GM12878 (cell line): Measurements from ENCODE around the gene GAPDHS. TPM values are rescaled to one million over a fixed set of nuclear protein-coding genes. Genes with fewer than 3 reads are reported as not detected.

Experiments
- ATAC-seq: fragments of 200-7000 bp; cut with Tn5 transposase; 3 replicates; pipeline ENCODE4 v1.9.1; 2020; ENCODE audit warnings: mild to moderate bottlenecking, moderate library complexity
- BruUV-seq: library from RNA; stranded (reverse); fragments of 400-500 nt; replicated peaks from 2 replicates; lab custom pipeline; 2021; lab: Mats Ljungman, UMichigan
- CTCF ChIA-PET: fragments of 300-600 bp; sonication (Branson Sonifier 250); formaldehyde crosslinking; extraction: SDS; loops from one replicate; lab custom pipeline; 2021; ENCODE audit warnings: inconsistent platforms; lab: Yijun Ruan, JAX
- POLR2A ChIA-PET: fragments of 350-600 bp; formaldehyde crosslinking; extraction: SDS; loops from one replicate; lab custom pipeline; 2021; ENCODE audit warnings: inconsistent platforms; lab: Charles Lee
- RAD21 ChIA-PET: fragments of 300-600 bp; sonication (Branson Sonifier 250); formaldehyde crosslinking; loops from one replicate; lab custom pipeline; 2023; ENCODE audit warnings: antibody characterized with exemption; ENCODE audit not compliant: unreplicated experiment; lab: Charles Lee
- SMC1A ChIA-PET: fragments of 300-600 bp; sonication (Branson Sonifier 250); formaldehyde crosslinking; loops from one replicate; lab custom pipeline; 2023; ENCODE audit not compliant: unreplicated experiment, uncharacterized antibody; lab: Charles Lee
- DNase-seq: peaks from one replicate; pipeline ENCODE4 v3.0.0-alpha.2; 2011; ENCODE audit warnings: low read depth, low spot score
- FAIRE-seq: peaks from 3 replicates; lab custom pipeline; 2011; peaks lifted over from hg19 to GRCh38; lab: Jason Lieb, UNC
- H2AFZ ChIP-seq: 2 replicates; pipeline ENCODE4 v1.6.0; 2011; ENCODE audit warnings: low read depth, low read length, control low read depth; ENCODE audit not compliant: control insufficient read depth
- H3K27ac ChIP-seq: 2 replicates; pipeline ENCODE4 v1.5.1; 2011; ENCODE audit warnings: control low read depth; ENCODE audit not compliant: control insufficient read depth, insufficient read depth
- H3K27me3 ChIP-seq, 2 experiments: replicated peaks in 1 of 2; 2 replicates each; pipeline versions ENCODE4 v1.6.0 to v1.6.1; 2011; ENCODE audit warnings: low read length in 1 of 2; ENCODE audit not compliant: control insufficient read depth in 2 of 2, insufficient read depth in 2 of 2
- H3K36me3 ChIP-seq, 2 experiments: 2 replicates each; pipeline ENCODE4 v1.5.1; 2011; ENCODE audit warnings: low read length in 1 of 2; ENCODE audit not compliant: control insufficient read depth in 2 of 2, insufficient read depth in 2 of 2
- H3K4me1 ChIP-seq: 2 replicates; pipeline ENCODE4 v1.6.1; 2011; ENCODE audit warnings: mild to moderate bottlenecking, low read length, moderate library complexity, mixed read lengths; ENCODE audit not compliant: control insufficient read depth, insufficient read depth
- H3K4me2 ChIP-seq: 2 replicates; pipeline ENCODE4 v1.6.0; 2011; ENCODE audit warnings: control low read depth; ENCODE audit not compliant: control insufficient read depth, insufficient read depth
- H3K4me3 ChIP-seq: fragments of 200-600 bp; sonication (generic); 2 replicates; pipeline ENCODE4 v1.5.1; 2016
- H3K79me2 ChIP-seq: 2 replicates; pipeline ENCODE4 v1.6.0; 2011; ENCODE audit warnings: low read length; ENCODE audit not compliant: control insufficient read depth, insufficient read depth
- H3K9ac ChIP-seq: 2 replicates; pipeline ENCODE4 v1.8.0; 2011; ENCODE audit warnings: low read length, control low read depth, mixed read lengths; ENCODE audit not compliant: control insufficient read depth, insufficient read depth
- H3K9me3 ChIP-seq: replicated peaks from 3 replicates; pipeline ENCODE4 v1.5.1; 2011; ENCODE audit warnings: mild to moderate bottlenecking, low read length; ENCODE audit not compliant: control insufficient read depth, insufficient read depth
- H4K20me1 ChIP-seq: 2 replicates; pipeline ENCODE4 v1.6.0; 2011; ENCODE audit not compliant: control insufficient read depth, insufficient read depth
- BCL3 ChIP-seq: IDR thresholded peaks from 2 replicates; pipeline ENCODE4 v1.6.1; 2011; ENCODE audit warnings: borderline replicate concordance, low read depth, mild to moderate bottlenecking, moderate library complexity, low read length; ENCODE audit not compliant: insufficient read depth, poor library complexity, severe bottlenecking
- CBX3 ChIP-seq: fragments of 200-600 bp; sonication (generic); IDR thresholded peaks from 2 replicates; pipeline ENCODE4 v1.6.1; 2016; ENCODE audit warnings: low read depth, borderline replicate concordance
- CHD2 ChIP-seq: IDR thresholded peaks from 2 replicates; pipeline ENCODE4 v1.6.1; 2011; ENCODE audit warnings: low read depth, low read length, improper control_type of control experiment, borderline replicate concordance
- FOXK2 ChIP-seq: fragments of 450-650 bp; IDR thresholded peaks from 2 replicates; pipeline ENCODE4 v1.6.1; 2017; ENCODE audit warnings: mild to moderate bottlenecking, moderate library complexity
- HDGF ChIP-seq: fragments of 450-650 bp; IDR thresholded peaks from 2 replicates; pipeline ENCODE4 v1.6.1; 2016; ENCODE audit warnings: antibody characterized with exemption
- IRF3 ChIP-seq: fragments of 450-650 bp; IDR thresholded peaks from 2 replicates; pipeline ENCODE4 v1.6.1; 2014; ENCODE audit warnings: mild to moderate bottlenecking
- NFYB ChIP-seq: IDR thresholded peaks from 2 replicates; pipeline ENCODE4 v1.6.1; 2011; ENCODE audit warnings: low read depth, mild to moderate bottlenecking, low read length, improper control_type of control experiment, moderate library complexity; ENCODE audit not compliant: insufficient read depth
- NR2C2 ChIP-seq: IDR thresholded peaks from 2 replicates; pipeline ENCODE4 v1.6.1; 2011; ENCODE audit warnings: borderline replicate concordance, low read depth; ENCODE audit not compliant: control insufficient read depth, insufficient read length
- NR2F1 ChIP-seq: fragments of 450-650 bp; conservative IDR thresholded peaks from 2 replicates; pipeline ENCODE4 v1.6.1; 2017; ENCODE audit warnings: mild to moderate bottlenecking
- PAX5 ChIP-seq: IDR thresholded peaks from 2 replicates; pipeline ENCODE4 v1.6.1; 2011; ENCODE audit warnings: low read depth, low read length, borderline replicate concordance
- SUZ12 ChIP-seq: fragments of 200-600 bp; sonication (generic); IDR thresholded peaks from one replicate; pipeline ENCODE4 v1.6.1; 2018; ENCODE audit warnings: antibody characterized with exemption, mild to moderate bottlenecking; ENCODE audit not compliant: unreplicated experiment
- WGBS: methylation state at CpG from one replicate; pipeline ENCODE4 v1.1.6; 2016; ENCODE audit warnings: low lambda C conversion rate; ENCODE audit not compliant: insufficient replicate concordance, insufficient coverage; ENCODE audit errors: missing lambda C conversion rate; 5-methylcytosine and 5-hydroxymethylcytosine counted together
- in situ Hi-C: fragments of 300-500 bp; cut with MboI; formaldehyde crosslinking; loops from 9 replicates; pipeline ENCODE4 v1.14.3; 2018; ENCODE audit warnings: mixed read lengths
- intact Hi-C: fragments of 100-400 bp; cut with micrococcal nuclease; formaldehyde crosslinking; loops from one replicate; pipeline ENCODE4 v1.14.2; 2022; ENCODE audit not compliant: unreplicated experiment
- polyA plus RNA-seq, 11 experiments: library from polyadenylated mRNA; depleted of rRNA in 4 of 11; unstranded in 6 of 11; stranded (reverse) in 5 of 11; fragments of >200 nt; fragmentation: Nextera tagmentation in 4 of 11; fragmentation: Illumina TruSeq in 1 of 11; extraction: Ambion mirVana in 4 of 11; extraction: Trizol in 1 of 11; gene quantifications; 1 replicate in 1 of 11; 2 replicates in 10 of 11; pipeline versions ENCODE4 v1.2.1 to v1.2.3, GENCODE V29; 2011 to 2016; ENCODE audit warnings: inconsistent platforms in 2 of 11, missing spikeins in 2 of 11, low read depth in 1 of 11
- total RNA-seq, 4 experiments: library from RNA; depleted of rRNA in 3 of 4; stranded (reverse); fragments of >200 nt in 3 of 4; fragmentation: Illumina TruSeq in 1 of 4; extraction: Trizol in 1 of 4; gene quantifications; 2 replicates each; pipeline versions ENCODE4 v1.2.1 to v1.2.3, GENCODE V29; 2013 to 2021

Gene GAPDHS
- total and polyA plus RNA-seq, 10 of the 15 experiments (the other 5 are each of a cell fraction or from before 2014, with no cell fraction given) = 0.08 TPM; not detected in 9

GRCh38 chr19:35500611-35501010 is 32.6 kb upstream of the GAPDHS start:
- ChIA-PET RAD21 (no interaction called here), POLR2A (no interaction called here), SMC1A (no interaction called here), CTCF (interaction anchor here (0.8 to 1.5 kb wide), 2 partner anchors 9 to 14 kb away, joined by 3 read pairs; no protein-coding TSS in a partner anchor)
- Histone ChIP-seq H3K27me3 (no peaks in the 10 kb centered on the region), H2AFZ (no peak overlapping the region), H3K9ac (no peak overlapping the region), H3K4me2 (no peak overlapping the region), H3K4me1 (peaks cover 6% of the 10 kb centered on the region; the same call in 1 of the 2 replicates), H3K9me3 (no peaks in the 10 kb centered on the region), H3K27ac (no peak overlapping the region), H3K36me3 (no peaks in the 10 kb centered on the region), H4K20me1 (no peaks in the 10 kb centered on the region), H3K4me3 (no peak overlapping the region), H3K79me2 (no peaks in the 10 kb centered on the region)
- DNase-seq (no peak), FAIRE-seq (no peak), ATAC-seq (no peak)
- TF ChIP-seq CBX3 = no peak
- TF ChIP-seq PAX5 = no peak
- TF ChIP-seq CHD2 = no peak
- 69% methylated on average over 10 of the region's 10 CpGs for WGBS
- intact Hi-C loops = no loop called here
- BruUV-seq = no TSS peak
- in situ Hi-C loops = no loop called here

- DNase-seq (no peak), ATAC-seq (no peak; the same call in 2 of the 3 replicates), FAIRE-seq (no peak)
- Histone ChIP-seq H2AFZ (no peak overlapping the region), H3K4me1 (peaks cover 5% of the 10 kb centered on the region; the same call in 1 of the 2 replicates), H3K9me3 (no peaks in the 10 kb centered on the region), H3K9ac (no peak overlapping the region), H3K4me3 (no peak overlapping the region), H3K79me2 (no peaks in the 10 kb centered on the region), H3K36me3 (no peaks in the 10 kb centered on the region), H4K20me1 (no peaks in the 10 kb centered on the region), H3K27me3 (no peaks in the 10 kb centered on the region), H3K4me2 (no peak overlapping the region), H3K27ac (no peak overlapping the region)
- TF ChIP-seq IRF3 (no peak), NFYB (no peak), NR2C2 (no peak), SUZ12 (no peak), HDGF (no peak), NR2F1 (no peak), BCL3 (no peak), FOXK2 (no peak)
- POLR2A ChIA-PET = no interaction called here
- 22% methylated on average over 15 of the region's 15 CpGs for WGBS
- RAD21 ChIA-PET = interaction anchor here (0.6 kb wide), 1 partner anchor 148 kb away, joined by 3 read pairs; no protein-coding TSS in a partner anchor
- CTCF ChIA-PET = interaction anchor here (1.0 to 1.5 kb wide), 2 partner anchors 15 to 149 kb away, joined by 3 to 4 read pairs; no protein-coding TSS in a partner anchor
- SMC1A ChIA-PET = interaction anchor here (1.4 kb wide), 1 partner anchor 148 kb away, joined by 3 read pairs; no protein-coding TSS in a partner anchor
- intact Hi-C loops (no loop called here), in situ Hi-C loops (no loop called here)
- BruUV-seq = no TSS peak
Measured at GRCh38 chr19:35501684-35502083, 31.6 kb upstream of the GAPDHS start.
